Body of pancreas (tissue), 4 donors: ENCODE data around the gene MMP17.

ENCODE experiments used
- POLR2A ChIP-seq, 3 donors: fragments of 450-650 bp; IDR thresholded peaks; one replicate each; pipeline ENCODE4 v1.6.1; 2016; ENCODE audit warnings: antibody characterized with exemption in 3 of 3, mild to moderate bottlenecking in 2 of 3
- TF ChIP-seq, protein P1 (sequence below), 7 experiments: fragments of 450-650 bp in 4 of 7; fragments of 200-600 bp in 3 of 7; sonication (generic) in 3 of 7; IDR thresholded peaks; one replicate each; pipeline ENCODE4 v1.5.1; 2016 to 2019; ENCODE audit warnings: antibody characterized with exemption in 7 of 7

DNA sequence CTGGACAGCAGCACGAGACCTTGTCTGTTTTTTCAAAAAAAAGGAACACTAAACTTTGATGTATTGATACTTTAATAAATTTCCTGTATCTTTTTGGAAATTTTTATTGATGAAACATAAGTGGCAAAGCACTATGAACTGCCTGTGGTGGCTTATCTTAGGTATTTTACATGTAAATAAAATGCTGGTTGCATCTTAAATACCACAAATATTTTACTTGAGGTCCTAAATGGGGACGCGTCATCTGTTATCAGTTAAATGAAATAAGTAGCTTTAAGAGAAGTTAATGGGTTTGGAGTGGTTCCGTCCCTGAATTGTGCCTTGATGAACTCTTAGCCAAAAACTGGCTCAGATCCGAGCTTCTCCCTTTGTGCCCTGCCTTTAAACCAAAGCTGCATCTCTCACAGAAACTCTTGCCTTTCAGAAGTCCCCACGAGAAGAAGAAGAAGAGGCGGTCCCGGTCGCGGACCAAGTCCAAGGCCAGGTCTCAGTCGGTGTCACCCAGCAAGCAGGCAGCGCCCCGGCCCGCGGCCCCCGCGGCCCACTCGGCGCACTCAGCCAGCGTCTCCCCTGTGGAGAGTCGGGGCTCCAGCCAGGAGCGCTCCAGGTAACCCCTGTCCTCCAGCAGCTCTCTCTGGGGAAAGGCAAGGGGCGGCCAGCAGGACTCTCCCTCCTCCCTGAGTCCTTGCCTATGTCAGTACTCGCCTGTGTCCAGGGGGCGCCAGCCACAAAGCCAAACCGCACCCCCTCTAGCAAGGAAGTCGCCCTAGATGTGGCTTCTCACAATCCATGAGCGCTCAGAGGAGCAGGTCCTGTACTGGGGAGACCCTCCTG lies 31.2 kb upstream of the MMP17 start:
- TF ChIP-seq, protein P1, sequence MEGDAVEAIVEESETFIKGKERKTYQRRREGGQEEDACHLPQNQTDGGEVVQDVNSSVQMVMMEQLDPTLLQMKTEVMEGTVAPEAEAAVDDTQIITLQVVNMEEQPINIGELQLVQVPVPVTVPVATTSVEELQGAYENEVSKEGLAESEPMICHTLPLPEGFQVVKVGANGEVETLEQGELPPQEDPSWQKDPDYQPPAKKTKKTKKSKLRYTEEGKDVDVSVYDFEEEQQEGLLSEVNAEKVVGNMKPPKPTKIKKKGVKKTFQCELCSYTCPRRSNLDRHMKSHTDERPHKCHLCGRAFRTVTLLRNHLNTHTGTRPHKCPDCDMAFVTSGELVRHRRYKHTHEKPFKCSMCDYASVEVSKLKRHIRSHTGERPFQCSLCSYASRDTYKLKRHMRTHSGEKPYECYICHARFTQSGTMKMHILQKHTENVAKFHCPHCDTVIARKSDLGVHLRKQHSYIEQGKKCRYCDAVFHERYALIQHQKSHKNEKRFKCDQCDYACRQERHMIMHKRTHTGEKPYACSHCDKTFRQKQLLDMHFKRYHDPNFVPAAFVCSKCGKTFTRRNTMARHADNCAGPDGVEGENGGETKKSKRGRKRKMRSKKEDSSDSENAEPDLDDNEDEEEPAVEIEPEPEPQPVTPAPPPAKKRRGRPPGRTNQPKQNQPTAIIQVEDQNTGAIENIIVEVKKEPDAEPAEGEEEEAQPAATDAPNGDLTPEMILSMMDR (IDR thresholded peaks at IDR 0.05) = no peak
- no peak for TF ChIP-seq POLR2A (IDR thresholded peaks at IDR 0.05)
